Urinary bladder (tissue), 4 donors: ENCODE data around the gene REG1A. TPM values are rescaled to one million over a fixed set of nuclear protein-coding genes. Genes with fewer than 3 reads are reported as not detected.

Source experiments
- DNase-seq: peaks from one replicate; pipeline ENCODE4 v3.0.0-alpha.2; 2015; ENCODE audit errors: extremely low spot score
- H3K27ac ChIP-seq: one replicate; pipeline ENCODE4 v1.5.1; 2013; ENCODE audit warnings: low read depth, mild to moderate bottlenecking, moderate library complexity
- H3K36me3 ChIP-seq: one replicate; pipeline ENCODE4 v1.6.1; 2013; ENCODE audit warnings: mild to moderate bottlenecking, moderate library complexity; ENCODE audit not compliant: insufficient read depth
- H3K4me1 ChIP-seq: one replicate; pipeline ENCODE4 v1.6.1; 2013; ENCODE audit warnings: mild to moderate bottlenecking, moderate library complexity; ENCODE audit not compliant: insufficient read depth
- H3K4me3 ChIP-seq: one replicate; pipeline ENCODE4 v1.5.1; 2013; ENCODE audit warnings: low read depth, low read length
- WGBS: extraction: QIAGEN DNeasy Blood & Tissue Kit; methylation state at CpG from one replicate; pipeline ENCODE4 v1.1.7; 2013; 5-methylcytosine and 5-hydroxymethylcytosine counted together
- polyA plus RNA-seq: library from polyadenylated mRNA; stranded (reverse); fragments of 200-250 nt; gene quantifications from one replicate; pipeline ENCODE4 v1.2.3, GENCODE V29; 2013
- total RNA-seq: library from RNA; depleted of rRNA; stranded (reverse); fragments of >200 nt; gene quantifications from one replicate; pipeline ENCODE4 v1.2.3, GENCODE V29; 2014
- donor health status: healthy with polysubstance abuse.
- donor health status: healthy.

REG1A gene
- total and polyA plus RNA-seq, 2 donors: 5.4 TPM; not detected in 1

GRCh38 chr2:79105259-79105658 lies 15.0 kb upstream of the REG1A start:
- DNase-seq: no peak
- Histone ChIP-seq H3K27ac (no peak overlapping the region), H3K36me3 (no peaks in the 10 kb centered on the region), H3K4me1 (no peaks in the 10 kb centered on the region), H3K4me3 (no peak overlapping the region)
- WGBS: 83% methylated on average over 2 of the region's 2 CpGs

- Histone ChIP-seq H3K4me1 (no peaks in the 10 kb centered on the region), H3K27ac (no peak overlapping the region), H3K4me3 (no peak overlapping the region), H3K36me3 (no peaks in the 10 kb centered on the region)
- DNase-seq: no peak
- WGBS: 93% methylated on average over 3 of the region's 3 CpGs
Observed at GRCh38 chr2:79112269-79112668, 8.0 kb upstream of the REG1A start.

GRCh38 chr2:79114797-79115494 lies 5.3 kb upstream of the REG1A start:
- Histone ChIP-seq H3K27ac (no peak overlapping the region), H3K4me3 (no peak overlapping the region), H3K36me3 (no peaks in the 10 kb centered on the region), H3K4me1 (no peaks in the 10 kb centered on the region)
- DNase-seq: no peak
- 73% methylated on average over 3 of the region's 3 CpGs for WGBS

- Histone ChIP-seq H3K4me3 (no peak overlapping the region), H3K4me1 (no peaks in the 10 kb centered on the region), H3K27ac (no peak overlapping the region), H3K36me3 (no peaks in the 10 kb centered on the region)
- no peak for DNase-seq
- 49% methylated on average over 2 of the region's 2 CpGs for WGBS
Observed at GRCh38 chr2:79116997-79117928, 3.0 kb upstream of the REG1A start.

GRCh38 chr2:79122676-79123075 lies 2.4 kb downstream of the REG1A start:
- DNase-seq: no peak
- no peak overlapping the region for H3K4me3 ChIP-seq
- no peaks in the 10 kb centered on the region for H3K4me1 ChIP-seq
- H3K36me3 ChIP-seq: no peaks in the 10 kb centered on the region
- WGBS: 90% methylated on average over 2 of the region's 2 CpGs
- H3K27ac ChIP-seq: no peak overlapping the region

- no peak for DNase-seq
- Histone ChIP-seq H3K4me1 (no peaks in the 10 kb centered on the region), H3K4me3 (no peak overlapping the region), H3K36me3 (no peaks in the 10 kb centered on the region), H3K27ac (no peak overlapping the region)
- 74% methylated on average over 9 of the region's 9 CpGs for WGBS
Observed at GRCh38 chr2:79124907-79125720, 4.8 kb downstream of the REG1A start.

GRCh38 chr2:79125721-79125985 lies 5.4 kb downstream of the REG1A start:
- H3K27ac ChIP-seq: no peak overlapping the region
- no peak overlapping the region for H3K4me3 ChIP-seq
- H3K4me1 ChIP-seq: no peaks in the 10 kb centered on the region
- H3K36me3 ChIP-seq: no peaks in the 10 kb centered on the region
- no peak for DNase-seq
- WGBS: 92% methylated on average over 3 of the region's 3 CpGs

GRCh38 chr2:79128406-79128805 lies 8.1 kb downstream of the REG1A start:
- no peaks in the 10 kb centered on the region for H3K4me1 ChIP-seq
- no peak for DNase-seq
- no peak overlapping the region for H3K4me3 ChIP-seq
- WGBS: 86% methylated on average over 3 of the region's 3 CpGs
- H3K36me3 ChIP-seq: no peaks in the 10 kb centered on the region
- H3K27ac ChIP-seq: no peak overlapping the region

- Histone ChIP-seq H3K36me3 (no peaks in the 10 kb centered on the region), H3K4me3 (no peak overlapping the region), H3K4me1 (no peaks in the 10 kb centered on the region), H3K27ac (no peak overlapping the region)
- 40% methylated on average over 6 of the region's 6 CpGs for WGBS
- DNase-seq: no peak
Observed at GRCh38 chr2:79129260-79129659, 9.0 kb downstream of the REG1A start.

GRCh38 chr2:79129804-79130203 lies 9.5 kb downstream of the REG1A start:
- no peaks in the 10 kb centered on the region for H3K4me1 ChIP-seq
- no peak overlapping the region for H3K4me3 ChIP-seq

GRCh38 chr2:79131687-79132086 lies 11.4 kb downstream of the REG1A start:
- no peak overlapping the region for H3K4me3 ChIP-seq
- H3K27ac ChIP-seq: no peak overlapping the region
- H3K36me3 ChIP-seq: no peaks in the 10 kb centered on the region
- no peaks in the 10 kb centered on the region for H3K4me1 ChIP-seq
- DNase-seq: no peak
- 84% methylated on average over 4 of the region's 4 CpGs for WGBS

More at GRCh38 chr2:79129804-79130203, 9.5 kb downstream of the REG1A start:
- Histone ChIP-seq H3K27ac (no peak overlapping the region), H3K36me3 (no peaks in the 10 kb centered on the region)
- DNase-seq: no peak

- DNase-seq: no peak
- Histone ChIP-seq H3K36me3 (no peaks in the 10 kb centered on the region), H3K27ac (no peak overlapping the region), H3K4me3 (no peak overlapping the region), H3K4me1 (no peaks in the 10 kb centered on the region)
- WGBS: 90% methylated on average over 3 of the region's 3 CpGs
Observed at GRCh38 chr2:79138385-79138784, 18.1 kb downstream of the REG1A start.

GRCh38 chr2:79139423-79139822 lies 19.1 kb downstream of the REG1A start:
- Histone ChIP-seq H3K4me3 (no peak overlapping the region), H3K36me3 (no peaks in the 10 kb centered on the region), H3K4me1 (no peaks in the 10 kb centered on the region), H3K27ac (no peak overlapping the region)
- DNase-seq: no peak
